HUES64 (cell line): Measurements from ENCODE around the gene CMTM4.
"Not testable (repeated sequence)": the region's sequence is repeated elsewhere in the genome, so short reads cannot be mapped to it uniquely, and the experiment has no call there.

Experiments
- H3K27ac ChIP-seq: 2 replicates; pipeline ENCODE4 v1.7.0; 2013; ENCODE audit warnings: low read depth, low read length, inconsistent platforms
- H3K27me3 ChIP-seq: 2 replicates; pipeline ENCODE4 v1.6.1; 2013; ENCODE audit warnings: mild to moderate bottlenecking, low read length; ENCODE audit not compliant: insufficient read depth
- H3K36me3 ChIP-seq: 2 replicates; pipeline ENCODE4 v1.6.1; 2013; ENCODE audit warnings: mild to moderate bottlenecking, low read length; ENCODE audit not compliant: insufficient read depth
- H3K4me1 ChIP-seq: 2 replicates; pipeline ENCODE4 v1.6.1; 2013; ENCODE audit warnings: mild to moderate bottlenecking, low read length, moderate library complexity; ENCODE audit not compliant: insufficient read depth
- H3K4me3 ChIP-seq: 2 replicates; pipeline ENCODE4 v1.5.1; 2013; ENCODE audit warnings: mild to moderate bottlenecking, low read length, moderate library complexity
- H3K9ac ChIP-seq: 2 replicates; pipeline ENCODE4 v1.6.1; 2013; ENCODE audit warnings: mild to moderate bottlenecking, low read depth, low read length
- H3K9me3 ChIP-seq: 2 replicates; pipeline ENCODE4 v1.6.1; 2013; ENCODE audit warnings: low read depth, low read length; ENCODE audit not compliant: insufficient read depth
- WGBS: fragments of 150-250, 120-280 bp; methylation state at CpG from one replicate; pipeline ENCODE4 v1.1.7; 2013; ENCODE audit warnings: missing lambda C conversion rate; 5-methylcytosine and 5-hydroxymethylcytosine counted together

The CMTM4 gene

DNA sequence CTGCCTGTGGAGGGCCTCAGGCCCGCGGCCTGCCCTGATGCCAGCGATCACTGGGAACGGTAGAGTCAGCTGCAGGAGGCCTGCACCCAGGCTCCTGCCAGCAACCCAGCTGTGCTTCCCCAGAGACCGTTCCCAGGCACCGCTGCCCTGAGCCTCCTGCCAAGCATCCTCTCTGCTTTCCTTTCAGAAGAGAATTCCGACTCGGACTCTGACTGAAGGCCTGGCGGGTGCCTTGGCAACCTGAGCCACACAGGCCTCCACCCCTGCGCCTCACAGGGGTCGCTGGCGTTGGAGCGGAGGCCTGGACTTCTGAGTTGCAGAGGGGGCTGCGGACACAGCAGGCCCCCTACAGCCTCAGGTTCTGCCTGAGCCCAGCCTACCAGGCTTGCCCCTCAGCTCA, 84.1 kb downstream of the CMTM4 start:
- H3K9me3 ChIP-seq: peaks cover 3% of the 10 kb centered on the region; the same call in 1 of the 2 replicates
- no peak overlapping the region for H3K4me3 ChIP-seq
- H3K9ac ChIP-seq: no peak overlapping the region
- H3K4me1 ChIP-seq: peaks cover 21% of the 10 kb centered on the region
- no peak overlapping the region for H3K27ac ChIP-seq
- peaks cover 63% of the 10 kb centered on the region for H3K36me3 ChIP-seq
- H3K27me3 ChIP-seq: no peaks in the 10 kb centered on the region
- 89% methylated on average over 14 of the region's 14 CpGs for WGBS

DNA sequence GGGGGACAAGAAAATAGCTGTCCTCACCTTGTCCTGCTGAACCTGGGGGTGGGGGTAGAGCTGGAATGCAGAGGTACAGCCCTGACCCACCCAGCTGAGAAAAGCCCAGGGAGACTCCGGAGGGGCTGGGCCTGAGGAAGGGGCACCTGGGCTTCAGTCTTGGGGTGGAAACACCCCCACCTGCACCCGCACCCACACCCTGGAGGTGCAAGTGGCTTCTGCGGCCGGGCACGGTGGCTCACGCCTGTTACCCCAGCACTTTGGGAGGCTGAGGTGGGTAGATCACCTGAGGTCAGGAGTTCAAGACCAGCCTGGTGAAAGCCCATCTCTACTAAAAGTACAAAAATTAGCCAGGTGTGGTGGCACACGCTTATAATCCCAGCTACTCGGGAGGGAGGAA, 84.6 kb downstream of the CMTM4 start:
- H3K27me3 ChIP-seq, H3K9me3 ChIP-seq, H3K9ac ChIP-seq, H3K4me3 ChIP-seq, H3K27ac ChIP-seq: not testable (repeated sequence)
- peaks cover 16% of the 10 kb centered on the region for H3K4me1 ChIP-seq
- WGBS: 98% methylated on average over 8 of the region's 8 CpGs
- peaks cover 63% of the 10 kb centered on the region for H3K36me3 ChIP-seq

DNA sequence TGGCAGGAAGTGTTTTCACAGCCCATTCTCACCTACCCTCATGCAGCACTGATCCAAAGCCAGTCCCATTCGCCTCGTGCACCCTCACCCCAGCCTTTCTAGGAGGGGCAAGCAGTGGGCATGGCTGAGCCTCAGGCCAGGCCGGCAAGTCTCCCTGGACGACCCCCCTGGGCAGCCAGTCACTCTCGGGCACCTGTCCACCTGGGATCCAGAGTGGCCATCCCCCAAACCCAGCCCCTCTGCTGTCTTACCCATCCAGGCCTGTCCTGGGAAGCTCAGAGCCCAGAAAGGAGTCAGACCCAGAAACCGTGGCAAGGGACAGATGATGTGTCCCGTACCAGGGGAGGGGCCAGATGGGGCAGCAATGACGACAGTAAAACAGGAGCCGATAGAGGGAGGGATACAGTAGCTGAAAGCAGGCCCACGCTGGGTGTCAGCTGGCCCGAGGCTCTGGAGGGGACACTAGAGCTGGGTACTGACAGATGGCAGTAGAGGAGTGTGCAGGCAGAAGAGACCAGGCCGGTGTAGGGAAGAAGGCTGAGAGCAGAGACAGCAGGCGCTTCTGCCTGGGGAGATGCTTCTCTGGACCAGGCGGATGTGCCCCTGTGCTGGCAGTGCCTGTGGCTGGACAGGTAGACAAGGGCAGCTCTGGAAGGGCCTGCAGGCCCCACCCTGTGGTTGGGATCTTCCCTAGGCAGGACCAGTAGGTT, 86.3 kb downstream of the CMTM4 start:
- Histone ChIP-seq H3K36me3 (peaks cover 63% of the 10 kb centered on the region), H3K27me3 (no peaks in the 10 kb centered on the region), H3K4me1 (peaks cover 10% of the 10 kb centered on the region), H3K27ac (no peak overlapping the region), H3K4me3 (no peak overlapping the region), H3K9me3 (peaks cover 3% of the 10 kb centered on the region; the same call in 1 of the 2 replicates), H3K9ac (no peak overlapping the region)
- whole genome bisulfite sequencing: 92% methylated on average over 14 of the region's 14 CpGs

DNA sequence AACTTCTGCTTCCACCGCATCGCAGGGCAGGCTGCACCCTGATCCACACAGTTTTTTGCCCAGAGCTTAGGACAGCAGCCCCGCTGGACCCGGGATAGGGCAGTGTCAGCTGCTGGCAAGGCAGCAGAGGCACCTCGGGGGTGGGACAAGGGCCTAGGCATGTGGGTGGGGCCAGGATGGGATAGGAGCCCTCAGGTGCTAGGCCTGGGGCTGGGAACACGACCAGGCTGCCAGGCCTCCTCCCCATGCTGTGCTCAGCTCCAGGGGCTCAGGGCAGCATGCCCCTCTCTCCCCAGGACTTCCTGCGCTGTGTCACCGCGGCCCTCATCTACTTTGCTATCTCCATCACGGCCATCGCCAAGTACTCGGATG, 87.4 kb downstream of the CMTM4 start:
- Histone ChIP-seq H3K9ac (no peak overlapping the region), H3K4me3 (no peak overlapping the region), H3K36me3 (peaks cover 52% of the 10 kb centered on the region), H3K4me1 (peaks cover 10% of the 10 kb centered on the region), H3K27ac (peak overlapping the region; percentile 24; the same call in 1 of the 2 replicates), H3K27me3 (no peaks in the 10 kb centered on the region), H3K9me3 (peaks cover 3% of the 10 kb centered on the region; the same call in 1 of the 2 replicates)
- 89% methylated on average over 12 of the region's 12 CpGs for WGBS

DNA sequence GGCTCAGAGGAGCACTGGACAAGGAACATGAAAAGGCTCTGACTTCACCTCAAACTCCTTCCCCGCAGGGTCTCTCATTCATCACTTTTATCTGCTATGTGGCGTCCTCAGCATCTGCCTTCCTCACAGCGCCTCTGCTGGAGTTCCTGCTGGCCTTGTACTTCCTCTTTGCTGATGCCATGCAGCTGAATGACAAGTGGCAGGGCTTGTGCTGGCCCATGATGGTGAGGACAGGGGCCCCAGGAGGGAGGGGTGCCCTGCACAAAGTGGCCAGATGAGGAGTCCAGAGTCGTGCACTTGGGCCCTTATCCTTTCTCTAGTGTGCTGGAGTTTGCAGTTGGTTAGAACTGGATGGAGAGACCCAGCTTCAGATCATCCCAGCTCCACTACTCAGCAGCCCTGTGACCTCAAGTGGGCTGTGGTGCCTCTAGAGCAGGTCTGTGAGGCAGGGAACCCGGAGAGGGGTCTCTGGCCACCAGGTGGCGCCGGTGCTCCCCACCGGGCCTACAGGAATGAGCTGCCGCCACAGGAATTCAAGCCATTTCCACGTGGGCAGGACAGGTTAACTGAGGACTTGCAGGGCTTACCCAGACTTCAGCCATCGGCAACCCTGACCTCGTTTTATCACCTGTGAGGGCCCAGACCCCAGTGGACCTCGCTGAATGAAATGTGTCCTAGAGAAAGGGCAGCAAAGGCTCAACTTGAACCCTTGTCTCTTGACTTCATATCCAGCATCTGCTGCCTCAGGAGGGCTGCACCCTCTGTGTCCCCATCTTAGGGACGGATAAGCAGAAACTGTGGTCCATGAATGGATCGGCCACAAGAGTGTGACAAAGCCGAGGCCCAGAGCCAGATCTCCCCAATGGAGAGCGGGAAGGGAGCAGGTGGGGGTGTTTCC, 88.1 kb downstream of the CMTM4 start:
- Histone ChIP-seq H3K4me1 (peaks cover 10% of the 10 kb centered on the region), H3K27me3 (no peaks in the 10 kb centered on the region), H3K27ac (peak overlapping the region; percentile 73; the same call in 1 of the 2 replicates), H3K9me3 (peaks cover 1% of the 10 kb centered on the region; the same call in 1 of the 2 replicates), H3K36me3 (peaks cover 46% of the 10 kb centered on the region), H3K4me3 (no peak overlapping the region), H3K9ac (no peak overlapping the region)
- 43% methylated on average over 17 of the region's 17 CpGs for WGBS

DNA sequence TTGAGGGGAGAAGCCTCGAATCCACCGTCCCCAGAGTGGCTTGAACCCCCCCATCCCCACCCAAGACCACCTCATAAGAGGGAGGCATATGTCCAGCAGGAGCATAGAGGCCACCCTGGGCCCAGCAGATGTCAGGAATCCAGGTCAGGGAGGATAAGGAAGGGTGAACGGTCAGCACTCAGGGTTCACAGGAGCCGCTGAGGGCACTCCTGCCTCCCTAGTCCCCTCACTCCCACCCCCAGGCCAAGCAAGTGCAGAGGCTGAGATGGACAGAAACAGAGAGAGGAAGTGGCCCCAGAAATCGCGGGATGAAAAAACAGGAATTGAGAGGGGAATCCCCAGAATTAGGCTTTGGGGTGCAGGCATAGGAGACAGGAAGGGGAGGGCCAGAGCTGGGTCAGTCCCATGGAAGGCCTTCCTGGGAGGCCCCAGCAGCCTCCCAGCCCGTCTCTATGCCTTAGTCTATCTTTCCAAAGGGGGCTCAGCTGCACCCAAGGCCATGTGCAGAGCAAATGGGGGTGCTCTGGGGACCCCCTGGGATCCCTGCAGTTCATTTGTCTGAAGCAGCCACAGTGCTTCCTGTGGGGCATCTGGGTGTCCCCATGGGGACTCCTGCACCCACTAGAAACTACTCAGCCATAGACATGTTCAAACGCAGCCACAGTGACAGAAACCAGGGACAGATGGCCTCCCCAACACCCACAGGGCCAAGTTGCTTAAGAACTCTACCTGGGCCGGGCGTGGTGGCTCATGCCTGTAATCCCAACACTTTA, 90.4 kb downstream of the CMTM4 start:
- 67% methylated on average over 9 of the region's 10 CpGs for WGBS
- H3K27me3 ChIP-seq: no peaks in the 10 kb centered on the region
- H3K9me3 ChIP-seq: peaks cover 2% of the 10 kb centered on the region; the same call in 1 of the 2 replicates
- peaks cover 24% of the 10 kb centered on the region for H3K36me3 ChIP-seq
- no peak overlapping the region for H3K27ac ChIP-seq
- peak overlapping the region; percentile 92 for H3K4me3 ChIP-seq
- H3K4me1 ChIP-seq: peaks cover 10% of the 10 kb centered on the region
- H3K9ac ChIP-seq: peak overlapping the region; percentile 80; the same call in 1 of the 2 replicates

DNA sequence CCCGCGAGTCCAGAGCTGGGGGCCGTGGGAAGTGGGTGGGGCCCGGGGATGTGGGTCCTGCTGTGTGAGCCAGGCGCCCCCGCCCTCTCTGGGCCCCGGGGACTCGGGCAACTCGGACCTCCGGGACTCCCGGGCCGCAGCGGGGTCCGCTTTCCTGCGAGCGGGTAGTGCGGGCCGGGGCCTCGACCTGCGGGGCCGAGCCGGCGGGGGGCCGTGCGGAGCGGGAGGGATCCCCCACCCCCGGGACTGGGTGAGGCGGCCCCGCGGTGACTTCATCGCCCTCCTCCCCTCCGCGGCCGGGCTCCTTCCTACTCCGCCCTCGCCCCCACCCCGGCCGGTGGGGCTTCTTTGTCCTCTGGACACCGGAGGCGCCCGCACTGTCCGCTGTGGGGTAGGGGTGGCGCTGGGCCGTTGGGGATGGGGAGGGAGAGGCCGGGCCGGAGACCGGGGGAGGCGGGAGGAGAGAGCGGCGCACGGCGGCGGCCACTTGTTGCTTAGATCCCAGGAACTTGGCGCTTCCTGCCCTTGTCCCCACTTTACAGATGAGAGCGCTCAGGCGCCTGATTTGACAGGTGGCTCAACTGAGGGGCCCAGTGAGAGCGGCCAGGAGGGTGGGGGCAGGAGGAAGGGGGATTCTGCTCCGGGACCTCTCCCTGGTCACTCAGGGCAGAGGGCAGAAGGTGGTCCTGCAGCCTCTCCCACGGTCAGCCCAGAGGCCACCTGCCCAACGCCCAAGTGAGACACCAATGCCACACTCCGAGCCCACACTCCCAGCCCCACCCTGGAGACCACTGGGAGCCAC, 91.2 kb downstream of the CMTM4 start:
- Histone ChIP-seq H3K36me3 (peaks cover 17% of the 10 kb centered on the region), H3K27me3 (no peaks in the 10 kb centered on the region), H3K4me3 (peak overlapping the region; percentile 92), H3K9ac (peak overlapping the region; percentile 80), H3K4me1 (peaks cover 10% of the 10 kb centered on the region), H3K27ac (peak overlapping the region; percentile 35; the same call in 1 of the 2 replicates), H3K9me3 (peaks cover 5% of the 10 kb centered on the region; the same call in 1 of the 2 replicates)
- 3% methylated on average over 58 of the region's 61 CpGs for WGBS

DNA sequence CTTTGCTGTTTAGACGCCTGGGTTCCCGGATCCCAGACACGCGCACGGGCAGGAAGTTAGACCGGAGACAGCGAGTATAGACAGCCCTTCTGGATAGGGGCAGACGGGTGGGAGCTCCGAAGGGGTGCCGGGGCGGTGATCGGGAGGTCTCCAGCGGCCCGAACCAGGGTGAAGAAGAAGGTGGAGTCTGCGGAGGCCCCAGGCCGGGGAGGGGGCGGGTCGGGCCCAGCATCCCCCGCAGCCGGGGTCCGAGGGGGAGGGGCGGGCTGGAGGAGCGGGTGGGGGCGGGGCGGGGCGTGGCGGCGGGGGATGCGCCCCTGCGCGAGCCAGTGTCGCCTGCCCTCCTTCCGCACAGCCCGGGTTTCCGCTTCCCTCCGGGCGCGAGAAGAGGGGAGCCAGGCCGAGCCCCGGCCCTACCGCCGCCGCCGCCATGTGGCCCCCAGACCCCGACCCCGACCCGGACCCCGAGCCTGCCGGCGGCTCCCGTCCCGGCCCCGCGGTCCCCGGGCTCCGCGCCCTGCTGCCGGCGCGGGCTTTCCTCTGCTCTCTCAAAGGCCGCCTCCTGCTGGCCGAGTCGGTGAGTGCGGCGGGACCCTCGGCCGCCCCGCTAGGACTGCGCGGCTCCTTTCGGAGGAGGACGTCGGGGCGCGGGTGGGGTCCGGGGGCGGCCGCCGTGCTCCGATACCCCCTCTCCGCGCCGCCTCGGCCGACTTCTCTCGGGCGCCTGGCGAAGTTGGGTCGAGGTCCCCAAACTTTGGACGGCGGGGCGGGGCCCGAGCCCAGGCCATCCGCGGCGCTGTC, 92.0 kb downstream of the CMTM4 start, which contains the start of gene CMTM3:
Gene CMTM3 (plus strand): TSS at position 329 of the 801 bp plus-strand sequence. CDS start 102 bp downstream, at position 431.
- H3K9ac ChIP-seq: peak within 1 kb of the TSS; percentile 80
- H3K36me3 ChIP-seq: peaks cover 9% of the 10 kb centered on the region; the same call in 1 of the 2 replicates
- peak within 1 kb of the TSS; percentile 72; the same call in 1 of the 2 replicates for H3K27ac ChIP-seq
- under 1% methylated on average over 92 of the region's 96 CpGs for WGBS
- H3K9me3 ChIP-seq: peaks cover 5% of the 10 kb centered on the region; the same call in 1 of the 2 replicates
- peaks cover 10% of the 10 kb centered on the region for H3K4me1 ChIP-seq
- H3K27me3 ChIP-seq: no peaks in the 10 kb centered on the region
- peak within 1 kb of the TSS; percentile 92 for H3K4me3 ChIP-seq

DNA sequence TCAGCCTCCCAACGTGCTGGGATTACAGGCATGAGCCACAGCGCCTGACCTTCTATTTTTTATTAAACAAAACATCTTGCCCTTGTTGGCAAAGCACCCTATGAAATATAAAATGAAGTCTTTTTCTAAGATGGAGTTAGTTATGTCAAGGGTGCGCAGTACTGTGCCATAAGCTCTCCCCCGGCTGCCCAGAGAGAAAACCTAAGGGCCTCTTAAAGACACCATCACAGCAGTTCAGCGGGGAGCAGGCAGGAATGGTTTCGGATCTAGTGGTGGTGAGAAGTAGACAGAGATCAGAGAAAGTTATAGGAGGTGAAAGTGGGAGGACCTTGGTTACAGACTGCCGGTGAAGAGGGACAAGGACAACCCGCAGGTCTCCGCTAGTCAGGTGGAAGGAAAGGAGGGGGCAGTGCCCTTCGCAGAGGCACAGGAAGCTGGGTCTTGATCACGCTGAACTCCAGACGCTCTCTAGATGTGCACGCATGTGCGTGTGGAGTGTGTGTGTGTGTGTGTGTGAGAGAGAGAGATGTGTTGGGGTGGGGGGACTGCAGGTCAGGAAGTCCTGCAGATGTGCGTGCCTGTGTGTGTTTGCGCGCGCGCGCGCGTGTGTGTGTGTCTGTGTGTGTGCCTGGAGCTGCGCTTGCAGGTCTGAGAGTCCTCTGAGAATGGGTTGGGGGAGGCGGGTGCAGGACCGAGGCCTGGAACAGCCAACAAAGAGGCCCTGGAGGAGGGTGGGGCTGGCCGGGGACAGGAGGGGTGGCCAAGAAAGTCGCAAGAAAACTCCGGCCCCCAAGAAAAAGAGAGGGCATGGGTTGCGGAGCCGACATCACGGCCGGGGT, 92.8 kb downstream of the CMTM4 start:
- H3K9me3 ChIP-seq: peaks cover 5% of the 10 kb centered on the region; the same call in 1 of the 2 replicates
- peak overlapping the region; percentile 92 for H3K4me3 ChIP-seq
- H3K27me3 ChIP-seq: no peaks in the 10 kb centered on the region
- WGBS: 12% methylated on average over 32 of the region's 32 CpGs
- H3K4me1 ChIP-seq: peaks cover 9% of the 10 kb centered on the region
- H3K36me3 ChIP-seq: 0 out of 2 replicates have a peak, but pooled peaks cover under 1% of the 10 kb centered on the region
- H3K27ac ChIP-seq: peak overlapping the region; percentile 72; the same call in 1 of the 2 replicates
- peak overlapping the region; percentile 75 for H3K9ac ChIP-seq
